Lower leg skin (tissue), 4 donors: Measurements from ENCODE around the gene SYVN1. TPM values are rescaled to one million over a fixed set of nuclear protein-coding genes. Genes with fewer than 3 reads are reported as not detected.
"Not testable (repeated sequence)": the region's sequence is repeated elsewhere in the genome, so short reads cannot be mapped to it uniquely, and the experiment has no call there.

Experiments used
- DNase-seq, 2 donors: peaks; one replicate each; pipeline ENCODE4 v3.0.0-alpha.2; 2019; ENCODE audit warnings: low spot score in 2 of 2
- H3K4me3 ChIP-seq: fragments of 200-600 bp; sonication (generic); 2 replicates; pipeline ENCODE4 v1.5.1; 2017; ENCODE audit warnings: mild to moderate bottlenecking, low read depth; ENCODE audit not compliant: poor library complexity, severe bottlenecking
- CTCF ChIP-seq, 3 donors: fragments of 450-650 bp; IDR thresholded peaks; one replicate each; pipeline ENCODE4 v1.5.1; 2016; ENCODE audit warnings: antibody characterized with exemption in 3 of 3, mild to moderate bottlenecking in 3 of 3, moderate library complexity in 2 of 3
- POLR2A ChIP-seq, 2 donors: fragments of 450-650 bp; IDR thresholded peaks; one replicate each; pipeline ENCODE4 v1.6.1; 2016 to 2017; ENCODE audit warnings: antibody characterized with exemption in 2 of 2, mild to moderate bottlenecking in 1 of 2, moderate library complexity in 1 of 2
- WGBS, 2 donors: methylation state at CpG; one replicate each; pipeline ENCODE4 v1.1.5; 2018; 5-methylcytosine and 5-hydroxymethylcytosine counted together
- intact Hi-C: fragments of 100-400 bp; cut with DNase I; formaldehyde crosslinking; loops from one replicate; pipeline ENCODE4 v1.15.0; 2023; ENCODE audit warnings: low total_unique reads
- total RNA-seq, 4 donors: library from RNA; depleted of rRNA; stranded (reverse); fragments of >200 nt; gene quantifications; one replicate each; pipeline ENCODE4 v1.1.0, GENCODE V29; 2016

Gene SYVN1
- total RNA-seq, 4 donors from 2014 or later, result 21.9 to 60.3 (median 47.8) TPM

GRCh38 chr11:65150509-65151299 lies 16.4 kb upstream of the SYVN1 start:
- DNase-seq, result peak; percentile 81 to 96
- intact Hi-C loops, result no loop called here
- H3K4me3 ChIP-seq, result no peak overlapping the region
- TF ChIP-seq CTCF (IDR thresholded peaks at IDR 0.05) (no peak), POLR2A (IDR thresholded peaks at IDR 0.05) (no peak)
- WGBS, 2 donors, result 23 to 24% methylated on average over 12 of the region's 12 CpGs

- DNase-seq, intact Hi-C loops, H3K4me3 ChIP-seq: not testable (repeated sequence)
- 75% methylated on average over 10 of the region's 10 CpGs for WGBS, 2 donors
Observed at GRCh38 chr11:65150131-65150508, 15.8 kb upstream of the SYVN1 start.

GRCh38 chr11:65148657-65149056 lies 14.3 kb upstream of the SYVN1 start:
- no peak for DNase-seq
- H3K4me3 ChIP-seq, result no peak overlapping the region
- WGBS, 2 donors, result 63 to 71% methylated on average over 5 of the region's 5 CpGs
- TF ChIP-seq POLR2A (IDR thresholded peaks at IDR 0.05) (no peak), CTCF (IDR thresholded peaks at IDR 0.05) (no peak)
- intact Hi-C loops, result no loop called here

- no peak overlapping the region for H3K4me3 ChIP-seq
- no peak for TF ChIP-seq CTCF (IDR thresholded peaks at IDR 0.05)
- no peak for TF ChIP-seq POLR2A (IDR thresholded peaks at IDR 0.05)
- WGBS, 2 donors, result 87 to 90% methylated on average over 2 of the region's 2 CpGs
- intact Hi-C loops, result no loop called here
- DNase-seq, result no peak
Observed at GRCh38 chr11:65147352-65148075, 13.2 kb upstream of the SYVN1 start.

GRCh38 chr11:65141896-65142494 lies 7.7 kb upstream of the SYVN1 start:
- intact Hi-C loops, result no loop called here
- TF ChIP-seq CTCF (IDR thresholded peaks at IDR 0.05) (no peak), POLR2A (IDR thresholded peaks at IDR 0.05) (no peak)
- DNase-seq, result no peak
- WGBS, 2 donors, result 82 to 83% methylated on average over 7 of the region's 7 CpGs
- H3K4me3 ChIP-seq, result no peak overlapping the region

- intact Hi-C loops, result no loop called here
- no peak for DNase-seq
- no peak overlapping the region for H3K4me3 ChIP-seq
- TF ChIP-seq POLR2A (IDR thresholded peaks at IDR 0.05) (no peak), CTCF (IDR thresholded peaks at IDR 0.05) (no peak)
- WGBS, 2 donors, result 89 to 92% methylated on average over 15 of the region's 15 CpGs
Observed at GRCh38 chr11:65136515-65137096, 2.3 kb upstream of the SYVN1 start.
